CD4-positive, alpha-beta T cell treated with Interleukin-2 at 100 ng/mL for 4 hours (primary cell): Measurements from ENCODE around the gene ST8SIA1.
"Not testable (repeated sequence)": the region's sequence is repeated elsewhere in the genome, so short reads cannot be mapped to it uniquely, and the experiment has no call there.

ENCODE experiments used
- DNase-seq: peaks from one replicate; pipeline ENCODE4 v3.0.0-alpha.2; 2020; ENCODE audit warnings: low spot score

The ST8SIA1 gene

GRCh38 chr12:22169376-22169775, 165.1 kb downstream of the ST8SIA1 start:
- DNase-seq = no peak

- DNase-seq = peak; percentile 45
Measured at GRCh38 chr12:22164139-22164538, 170.4 kb downstream of the ST8SIA1 start.

- DNase-seq = peak; percentile 37
Measured at GRCh38 chr12:22163594-22163993, 170.9 kb downstream of the ST8SIA1 start.

GRCh38 chr12:22160396-22161003, 174.0 kb downstream of the ST8SIA1 start:
- peak; percentile 41 for DNase-seq

GRCh38 chr12:22149286-22149685, 185.2 kb downstream of the ST8SIA1 start:
- not testable (repeated sequence) for DNase-seq

GRCh38 chr12:22146686-22147085, 187.8 kb downstream of the ST8SIA1 start:
- peak; percentile 49 for DNase-seq
